ENCODE measurements around the gene MAPKAPK3.

The MAPKAPK3 gene

GRCh38 chr3:50615190-50615589 is 1.8 kb upstream of the MAPKAPK3 start:
- TF ChIP-seq RAD21 (IDR thresholded peaks at IDR 0.05; ENCODE audit: low read depth) (no peak), EP300 (IDR thresholded peaks at IDR 0.05; ENCODE audit: borderline replicate concordance) (no peak), MAX (IDR thresholded peaks at IDR 0.05) (no peak), TCF12 (IDR thresholded peaks at IDR 0.05; ENCODE audit: low read depth) (no peak), NFIC (IDR thresholded peaks at IDR 0.05) (no peak), TAF1 (IDR thresholded peaks at IDR 0.05; ENCODE audit: low read depth) (no peak), TEAD4 (IDR thresholded peaks at IDR 0.05) (no peak), REST (IDR thresholded peaks at IDR 0.05; ENCODE audit: low read depth) (no peak), YY1 (IDR thresholded peaks at IDR 0.05; ENCODE audit: low read depth) (no peak), CREB1 (IDR thresholded peaks at IDR 0.05; ENCODE audit: low read depth) (no peak), EGR1 (IDR thresholded peaks at IDR 0.05) (no peak), CEBPB (IDR thresholded peaks at IDR 0.05) (no peak), ZBTB7A (IDR thresholded peaks at IDR 0.05; ENCODE audit: low read depth) (no peak), FOXM1 (IDR thresholded peaks at IDR 0.05; ENCODE audit: borderline replicate concordance, low read depth) (no peak)
- TF ChIP-seq, protein P1, sequence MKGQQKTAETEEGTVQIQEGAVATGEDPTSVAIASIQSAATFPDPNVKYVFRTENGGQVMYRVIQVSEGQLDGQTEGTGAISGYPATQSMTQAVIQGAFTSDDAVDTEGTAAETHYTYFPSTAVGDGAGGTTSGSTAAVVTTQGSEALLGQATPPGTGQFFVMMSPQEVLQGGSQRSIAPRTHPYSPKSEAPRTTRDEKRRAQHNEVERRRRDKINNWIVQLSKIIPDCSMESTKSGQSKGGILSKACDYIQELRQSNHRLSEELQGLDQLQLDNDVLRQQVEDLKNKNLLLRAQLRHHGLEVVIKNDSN (IDR thresholded peaks at IDR 0.05): no peak

DNA sequence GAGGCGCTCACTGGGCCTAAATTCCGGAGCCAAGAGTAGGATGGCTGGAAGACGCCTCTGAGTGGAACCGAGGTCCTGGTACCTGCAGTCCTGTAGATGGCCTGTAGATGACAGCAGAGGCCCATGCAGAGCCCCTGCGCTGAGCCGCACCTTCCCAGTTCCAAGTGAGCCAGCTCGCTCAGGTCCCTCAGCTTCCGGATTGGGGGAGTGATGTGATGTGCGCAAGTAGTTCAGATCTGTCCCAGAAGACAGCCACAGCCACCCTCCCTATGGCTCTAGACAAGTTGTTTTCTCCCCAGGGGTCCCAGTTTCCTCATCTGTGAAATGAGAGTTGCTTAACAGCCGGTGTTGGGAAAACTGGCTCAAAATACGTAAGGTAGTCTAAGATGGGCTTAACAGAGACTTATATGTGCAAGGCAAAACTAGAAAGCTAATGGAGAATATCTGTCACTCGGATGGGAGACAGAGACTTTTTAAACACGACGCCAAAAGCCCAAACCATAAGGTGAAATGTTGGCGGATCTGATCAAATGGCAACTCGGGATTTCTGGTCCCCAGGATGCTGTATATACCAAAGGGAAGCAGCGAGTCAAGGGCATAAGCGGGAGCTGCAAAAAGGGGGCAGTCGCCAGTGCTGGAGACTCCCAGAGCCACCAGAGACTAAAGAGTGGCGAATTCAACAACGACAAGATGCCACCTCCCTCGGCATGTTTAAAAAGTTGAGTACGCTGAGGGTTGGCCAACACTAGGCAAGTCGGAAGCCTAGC is 765 bp upstream of the MAPKAPK3 start:
- TF ChIP-seq RAD21 (IDR thresholded peaks at IDR 0.05; ENCODE audit: low read depth) (peak; percentile 100), ZBTB7A (IDR thresholded peaks at IDR 0.05; ENCODE audit: low read depth) (no peak), MAX (IDR thresholded peaks at IDR 0.05) (0 out of 2 replicates have a peak, but pooled peaks have one; percentile 7)

GRCh38 chr3:50616770-50617095 is 218 bp upstream of the MAPKAPK3 start:
- TF ChIP-seq CREB1 (IDR thresholded peaks at IDR 0.05; ENCODE audit: low read depth) (peak; percentile 62), NFIC (IDR thresholded peaks at IDR 0.05) (no peak)

DNA sequence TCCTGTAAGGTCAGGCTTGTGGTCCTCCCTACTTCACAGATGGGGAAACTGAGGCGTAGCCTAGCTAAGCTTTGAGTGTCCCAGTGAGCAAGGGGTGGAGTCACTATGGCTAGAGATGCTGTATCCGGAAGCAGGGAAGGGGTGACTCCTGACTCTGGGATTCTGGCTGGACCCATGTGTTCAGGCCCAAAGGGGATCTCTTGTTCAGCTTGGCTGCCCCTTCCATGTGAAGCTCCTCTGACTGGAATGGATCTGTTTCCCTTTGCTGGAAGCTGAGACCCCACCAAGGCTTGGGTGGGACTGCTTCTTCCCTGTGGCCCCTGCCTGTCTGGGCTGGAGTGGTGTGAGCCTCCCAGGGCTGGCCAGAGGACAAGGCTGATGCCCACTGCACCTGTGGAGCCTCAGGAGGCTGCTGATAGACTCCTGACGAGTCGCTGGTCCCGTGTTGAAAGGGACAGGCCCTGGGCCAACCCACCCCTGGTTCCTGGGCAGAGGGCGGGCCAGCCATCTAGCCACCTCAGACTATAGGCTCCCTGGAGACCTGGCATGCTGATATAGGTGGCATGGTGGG is 1.0 kb downstream of the MAPKAPK3 start:
- TF ChIP-seq NFIC (IDR thresholded peaks at IDR 0.05) (no peak), MAX (IDR thresholded peaks at IDR 0.05) (no peak), CREB1 (IDR thresholded peaks at IDR 0.05; ENCODE audit: low read depth) (no peak), YY1 (IDR thresholded peaks at IDR 0.05; ENCODE audit: low read depth) (no peak), ZBTB7A (IDR thresholded peaks at IDR 0.05; ENCODE audit: low read depth) (no peak), CEBPB (IDR thresholded peaks at IDR 0.05) (no peak), RAD21 (IDR thresholded peaks at IDR 0.05; ENCODE audit: low read depth) (no peak), EGR1 (IDR thresholded peaks at IDR 0.05) (no peak), FOXM1 (IDR thresholded peaks at IDR 0.05; ENCODE audit: borderline replicate concordance, low read depth) (no peak), TEAD4 (IDR thresholded peaks at IDR 0.05) (no peak), REST (IDR thresholded peaks at IDR 0.05; ENCODE audit: low read depth) (no peak), TAF1 (IDR thresholded peaks at IDR 0.05; ENCODE audit: low read depth) (no peak), EP300 (IDR thresholded peaks at IDR 0.05; ENCODE audit: borderline replicate concordance) (no peak)
- TF ChIP-seq, protein P1 (IDR thresholded peaks at IDR 0.05): no peak

- TF ChIP-seq CREB1 (IDR thresholded peaks at IDR 0.05; ENCODE audit: low read depth) (no peak), EP300 (IDR thresholded peaks at IDR 0.05; ENCODE audit: borderline replicate concordance) (no peak), RAD21 (IDR thresholded peaks at IDR 0.05; ENCODE audit: low read depth) (no peak), CEBPB (IDR thresholded peaks at IDR 0.05) (no peak), NFIC (IDR thresholded peaks at IDR 0.05) (no peak), ZBTB7A (IDR thresholded peaks at IDR 0.05; ENCODE audit: low read depth) (no peak), TAF1 (IDR thresholded peaks at IDR 0.05; ENCODE audit: low read depth) (no peak), TCF12 (IDR thresholded peaks at IDR 0.05; ENCODE audit: low read depth) (no peak), YY1 (IDR thresholded peaks at IDR 0.05; ENCODE audit: low read depth) (no peak), EGR1 (IDR thresholded peaks at IDR 0.05) (no peak)
Measured at GRCh38 chr3:50620420-50620819, 3.5 kb downstream of the MAPKAPK3 start.
